Measurements from ENCODE around the gene CTNNA1.

Gene CTNNA1

DNA sequence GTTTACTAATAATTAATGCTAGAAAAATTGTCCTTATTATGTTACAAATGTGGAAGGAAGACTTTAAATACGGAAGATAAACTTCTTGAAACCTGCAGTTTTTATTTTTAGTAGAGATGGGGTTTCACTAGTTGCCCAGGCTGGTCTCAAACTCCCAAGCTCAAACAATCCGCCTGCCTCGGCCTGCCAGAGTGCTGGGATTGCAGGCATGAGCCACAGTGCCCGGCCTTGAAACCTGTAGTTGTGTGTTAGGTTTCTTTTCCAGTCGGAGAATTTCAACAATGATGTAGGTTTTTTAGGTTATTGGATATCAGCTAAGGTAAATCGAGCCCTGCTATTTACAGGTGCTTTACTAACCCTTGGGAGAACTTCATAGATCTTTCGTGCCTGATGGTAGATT is 30.8 kb downstream of the CTNNA1 start:
- H3K27me3 ChIP-seq (replicated peaks; ENCODE audit: control insufficient read depth, insufficient read depth, low read length): no peaks in the 10 kb centered on the region
- TF ChIP-seq, protein P1, sequence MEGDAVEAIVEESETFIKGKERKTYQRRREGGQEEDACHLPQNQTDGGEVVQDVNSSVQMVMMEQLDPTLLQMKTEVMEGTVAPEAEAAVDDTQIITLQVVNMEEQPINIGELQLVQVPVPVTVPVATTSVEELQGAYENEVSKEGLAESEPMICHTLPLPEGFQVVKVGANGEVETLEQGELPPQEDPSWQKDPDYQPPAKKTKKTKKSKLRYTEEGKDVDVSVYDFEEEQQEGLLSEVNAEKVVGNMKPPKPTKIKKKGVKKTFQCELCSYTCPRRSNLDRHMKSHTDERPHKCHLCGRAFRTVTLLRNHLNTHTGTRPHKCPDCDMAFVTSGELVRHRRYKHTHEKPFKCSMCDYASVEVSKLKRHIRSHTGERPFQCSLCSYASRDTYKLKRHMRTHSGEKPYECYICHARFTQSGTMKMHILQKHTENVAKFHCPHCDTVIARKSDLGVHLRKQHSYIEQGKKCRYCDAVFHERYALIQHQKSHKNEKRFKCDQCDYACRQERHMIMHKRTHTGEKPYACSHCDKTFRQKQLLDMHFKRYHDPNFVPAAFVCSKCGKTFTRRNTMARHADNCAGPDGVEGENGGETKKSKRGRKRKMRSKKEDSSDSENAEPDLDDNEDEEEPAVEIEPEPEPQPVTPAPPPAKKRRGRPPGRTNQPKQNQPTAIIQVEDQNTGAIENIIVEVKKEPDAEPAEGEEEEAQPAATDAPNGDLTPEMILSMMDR (IDR thresholded peaks at IDR 0.05; ENCODE audit: insufficient read depth, low read length, poor library complexity, severe bottlenecking): no peak
- no peak overlapping the region for H3K4me3 ChIP-seq (replicated peaks; ENCODE audit: low read depth, low read length)
- DNase-seq (ENCODE audit: extremely low read depth, insufficient read length): no peak
- H3K36me3 ChIP-seq (ENCODE audit: control insufficient read depth, insufficient read depth, low read length): no peaks in the 10 kb centered on the region

DNA sequence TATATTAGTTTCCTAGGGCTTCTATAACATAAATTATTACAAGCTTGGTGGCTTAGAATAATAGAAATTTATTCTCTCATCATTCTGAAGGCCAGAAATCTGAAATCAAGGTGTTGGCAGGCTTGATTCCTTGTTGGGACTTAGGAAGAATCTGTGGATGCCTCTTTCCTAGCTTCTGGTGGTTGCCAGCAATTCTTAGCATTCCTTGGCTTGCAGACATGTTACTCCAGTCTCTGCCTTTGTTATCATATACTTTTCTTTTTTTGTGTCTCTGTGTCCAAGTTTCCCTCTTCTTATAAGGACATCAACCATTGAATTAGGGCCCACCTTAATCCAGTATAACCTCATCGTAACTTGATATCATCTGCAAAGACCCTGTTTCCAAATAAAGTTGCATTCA is 31.4 kb downstream of the CTNNA1 start:
- no peaks in the 10 kb centered on the region for H3K27me3 ChIP-seq (replicated peaks; ENCODE audit: control insufficient read depth, insufficient read depth, low read length)
- H3K36me3 ChIP-seq (ENCODE audit: control insufficient read depth, insufficient read depth, low read length): no peaks in the 10 kb centered on the region
- TF ChIP-seq, protein P1 (IDR thresholded peaks at IDR 0.05; ENCODE audit: insufficient read depth, low read length, poor library complexity, severe bottlenecking): no peak
- no peak for DNase-seq (ENCODE audit: extremely low read depth, insufficient read length)
- no peak overlapping the region for H3K4me3 ChIP-seq (replicated peaks; ENCODE audit: low read depth, low read length)

DNA sequence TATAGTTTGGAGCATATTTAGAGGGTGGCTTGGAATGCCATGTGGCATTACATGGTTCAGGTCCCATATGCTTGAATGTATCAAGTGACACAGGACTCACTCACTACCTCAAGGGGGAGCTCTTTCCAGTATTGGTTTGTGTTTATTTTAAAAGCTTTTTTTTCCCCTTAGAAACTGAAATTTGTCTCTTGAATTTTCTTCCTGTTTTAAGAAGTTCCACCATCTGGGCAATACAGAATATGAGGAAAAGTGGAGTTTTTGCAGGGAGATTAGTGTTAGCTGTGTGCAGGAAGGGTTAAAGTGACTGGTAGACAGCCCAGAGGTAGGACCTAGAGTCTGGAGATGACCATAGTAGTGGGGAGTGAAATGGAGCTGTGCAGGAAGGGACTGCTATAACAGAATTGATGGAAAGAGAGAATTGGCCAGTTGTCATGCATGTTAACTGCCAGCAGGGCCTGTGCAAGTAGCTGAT is 36.6 kb downstream of the CTNNA1 start:
- peak; percentile 7 for DNase-seq (ENCODE audit: extremely low read depth, insufficient read length)
- no peak overlapping the region for H3K4me3 ChIP-seq (replicated peaks; ENCODE audit: low read depth, low read length)

DNA sequence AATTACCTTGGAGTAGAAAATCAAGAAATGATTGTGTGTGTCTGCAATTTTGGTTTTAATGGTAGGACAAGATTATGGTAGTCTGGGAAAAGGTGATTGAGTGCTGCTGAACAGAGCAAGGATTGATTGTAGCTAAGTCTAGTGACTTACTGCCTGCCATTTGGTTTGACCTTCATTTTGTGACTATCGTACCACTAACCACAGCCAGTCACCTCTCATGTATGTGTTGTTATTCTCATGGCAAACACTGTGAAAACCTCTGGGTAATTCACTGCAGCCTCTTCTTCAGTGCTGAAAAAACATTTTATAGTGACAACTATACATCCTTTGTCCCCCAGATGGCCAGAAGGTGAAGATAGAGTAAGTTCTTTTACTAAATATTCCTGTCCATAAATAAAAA is 37.5 kb downstream of the CTNNA1 start:
- Histone ChIP-seq H3K36me3 (ENCODE audit: control insufficient read depth, insufficient read depth, low read length) (no peaks in the 10 kb centered on the region), H3K4me3 (replicated peaks; ENCODE audit: low read depth, low read length) (no peak overlapping the region), H3K27me3 (replicated peaks; ENCODE audit: control insufficient read depth, insufficient read depth, low read length) (no peaks in the 10 kb centered on the region)
- DNase-seq (ENCODE audit: extremely low read depth, insufficient read length): no peak
- TF ChIP-seq, protein P1 (IDR thresholded peaks at IDR 0.05; ENCODE audit: insufficient read depth, low read length, poor library complexity, severe bottlenecking): no peak

More for the DNA sequence above, 36.6 kb downstream of the CTNNA1 start:
- Histone ChIP-seq H3K36me3 (ENCODE audit: control insufficient read depth, insufficient read depth, low read length) (no peaks in the 10 kb centered on the region), H3K27me3 (replicated peaks; ENCODE audit: control insufficient read depth, insufficient read depth, low read length) (no peaks in the 10 kb centered on the region)
- TF ChIP-seq, protein P1 (IDR thresholded peaks at IDR 0.05; ENCODE audit: insufficient read depth, low read length, poor library complexity, severe bottlenecking): peak; percentile 68

DNA sequence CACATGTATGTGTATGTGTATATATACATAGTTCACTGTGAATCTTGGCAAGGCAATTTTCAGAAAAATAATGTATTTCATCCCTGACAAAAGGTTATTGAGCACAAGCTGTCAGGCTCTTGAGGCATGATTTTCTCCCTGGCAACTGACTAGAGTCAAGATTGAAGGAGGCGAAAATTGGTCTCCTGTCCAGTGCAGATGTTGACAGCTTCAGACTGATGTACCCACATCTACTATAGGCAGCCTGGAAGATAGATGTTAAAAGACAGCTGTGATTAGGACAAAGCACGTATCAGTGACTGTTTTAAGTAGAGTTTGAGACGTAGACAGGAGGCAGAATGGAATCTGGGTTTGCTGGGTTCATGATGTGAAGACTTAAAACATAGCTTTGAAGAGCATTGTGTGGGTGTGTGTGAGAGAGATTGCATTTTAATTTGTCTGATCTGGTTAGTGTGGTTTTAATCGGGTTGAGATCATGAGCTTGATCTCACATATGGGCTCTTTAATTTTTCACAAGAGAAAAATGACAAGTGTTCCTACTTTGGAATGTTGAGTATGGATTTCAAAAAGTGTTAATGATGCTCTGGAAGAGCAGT is 39.1 kb downstream of the CTNNA1 start:
- H3K4me3 ChIP-seq (replicated peaks; ENCODE audit: low read depth, low read length): no peak overlapping the region
- no peak for DNase-seq (ENCODE audit: extremely low read depth, insufficient read length)
- TF ChIP-seq, protein P1 (IDR thresholded peaks at IDR 0.05; ENCODE audit: insufficient read depth, low read length, poor library complexity, severe bottlenecking): no peak
- H3K27me3 ChIP-seq (replicated peaks; ENCODE audit: control insufficient read depth, insufficient read depth, low read length): no peaks in the 10 kb centered on the region
- no peaks in the 10 kb centered on the region for H3K36me3 ChIP-seq (ENCODE audit: control insufficient read depth, insufficient read depth, low read length)

DNA sequence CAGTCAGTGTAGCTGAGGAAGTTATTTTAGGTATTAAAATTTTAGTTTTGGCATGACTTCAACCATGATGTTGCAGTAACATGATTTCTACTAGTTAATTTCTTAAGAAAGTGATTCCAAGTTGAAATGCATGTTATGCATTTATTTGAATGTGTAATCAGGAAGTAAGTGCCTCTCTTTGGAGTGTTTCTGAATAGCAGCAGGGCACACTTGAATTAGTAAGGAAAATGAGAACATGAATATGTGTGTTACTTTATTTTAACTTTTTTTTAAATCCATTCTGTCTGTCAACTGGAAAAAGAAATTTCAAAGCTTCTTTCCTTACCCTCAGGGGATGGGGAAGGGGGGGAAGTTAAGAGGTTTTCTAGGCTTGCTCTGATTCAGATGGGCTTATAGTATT is 40.4 kb downstream of the CTNNA1 start:
- TF ChIP-seq, protein P1 (IDR thresholded peaks at IDR 0.05; ENCODE audit: insufficient read depth, low read length, poor library complexity, severe bottlenecking): no peak
- no peak for DNase-seq (ENCODE audit: extremely low read depth, insufficient read length)
- no peaks in the 10 kb centered on the region for H3K36me3 ChIP-seq (ENCODE audit: control insufficient read depth, insufficient read depth, low read length)
- H3K27me3 ChIP-seq (replicated peaks; ENCODE audit: control insufficient read depth, insufficient read depth, low read length): no peaks in the 10 kb centered on the region
- H3K4me3 ChIP-seq (replicated peaks; ENCODE audit: low read depth, low read length): no peak overlapping the region

Data from GM06990 (cell line).